Upper lobe of left lung (tissue), 6 donors: ENCODE results near the gene ITGA5. TPM values are rescaled to one million over a fixed set of nuclear protein-coding genes. Genes with fewer than 3 reads are reported as not detected.

Source experiments
- ATAC-seq, 2 donors: fragments of 200-7000 bp; cut with Tn5 transposase; one replicate each; pipeline ENCODE4 v1.9.1; 2022; ENCODE audit warnings: mild to moderate bottlenecking in 2 of 2, moderate library complexity in 2 of 2; ENCODE audit not compliant: low FRiP score in 2 of 2
- DNase-seq, 2 donors: peaks; one replicate each; pipeline ENCODE4 v3.0.0-alpha.2; 2019 to 2020
- H3K27ac ChIP-seq, 4 donors: fragments of 200-600 bp; sonication (generic); one replicate each; pipeline ENCODE4 v1.5.1; 2016 to 2019
- H3K27me3 ChIP-seq, 4 donors: fragments of 200-600 bp; sonication (generic); one replicate each; pipeline ENCODE4 v1.5.1; 2017 to 2019
- H3K36me3 ChIP-seq, 4 donors: fragments of 200-600 bp; sonication (generic); one replicate each; pipeline ENCODE4 v1.5.1; 2016 to 2019
- H3K4me1 ChIP-seq, 4 donors: fragments of 200-600 bp; sonication (generic); one replicate each; pipeline ENCODE4 v1.5.1; 2018 to 2019
- H3K4me3 ChIP-seq, 4 donors: fragments of 200-600 bp; sonication (generic); one replicate each; pipeline ENCODE4 v1.5.1; 2017 to 2019; ENCODE audit warnings: mild to moderate bottlenecking in 2 of 4, moderate library complexity in 1 of 4
- H3K9me3 ChIP-seq, 4 donors: fragments of 200-600 bp; sonication (generic); one replicate each; pipeline ENCODE4 v1.5.1; 2018 to 2019
- EP300 ChIP-seq, 4 donors: sonication (generic); formaldehyde crosslinking; IDR thresholded peaks; one replicate each; pipeline ENCODE4 v1.5.1; 2017; ENCODE audit warnings: antibody characterized with exemption in 4 of 4, control low read depth in 2 of 4
- POLR2A ChIP-seq, 4 donors: fragments of 450-650 bp; IDR thresholded peaks; one replicate each; pipeline ENCODE4 v1.5.1; 2016 to 2017; ENCODE audit warnings: antibody characterized with exemption in 4 of 4, mild to moderate bottlenecking in 2 of 4
- POLR2AphosphoS5 ChIP-seq, 2 donors: sonication (generic); formaldehyde crosslinking; IDR thresholded peaks; one replicate each; pipeline ENCODE4 v1.5.1; 2017; ENCODE audit warnings: antibody characterized with exemption in 2 of 2
- WGBS, 2 donors: methylation state at CpG; one replicate each; pipeline ENCODE4 v1.1.5; 2017 to 2018; 5-methylcytosine and 5-hydroxymethylcytosine counted together
- total RNA-seq, 6 donors: library from RNA; depleted of rRNA in 4 of 6; stranded (reverse); fragments of >200 nt in 4 of 6; gene quantifications; one replicate each; pipeline versions ENCODE4 v1.1.0 to v1.2.1, GENCODE V29; 2016 to 2021
- TF ChIP-seq, protein P1 (sequence below), 6 experiments: fragments of 450-650 bp in 4 of 6; fragments of 200-600 bp in 2 of 6; sonication (generic) in 2 of 6; IDR thresholded peaks; one replicate each; pipeline ENCODE4 v1.5.1; 2016 to 2019; ENCODE audit warnings: antibody characterized with exemption in 6 of 6
- donor health status: DM: no; HTN: no; CAD: no; lungs with moderate emphysema.
- donor health status: DM: no; HTN: yes; CAD: no; lungs with severe emphysema.

Gene ITGA5
- total RNA-seq, 6 donors from 2014 or later, result 48.3 to 146 (median 92.6) TPM

- Histone ChIP-seq H3K27me3 (no peaks in the 10 kb centered on the region), H3K36me3 (no peaks in the 10 kb centered on the region), H3K4me3 (peak overlapping the region in 1 of 4 donors; percentile 11), H3K4me1 (peaks cover 10 to 24% (median 15%) of the 10 kb centered on the region in 4 donors), H3K27ac (peak overlapping the region in 2 of 4 donors; percentile 7 to 64), H3K9me3 (no peaks in the 10 kb centered on the region)
- DNase-seq (peak in 1 of 2 donors; percentile 58), ATAC-seq (no peak)
- TF ChIP-seq EP300 (IDR thresholded peaks at IDR 0.05), result no peak
- TF ChIP-seq POLR2A (IDR thresholded peaks at IDR 0.05), result peak in 1 of 4 donors; percentile 30
- WGBS, 2 donors, result 65 to 77% methylated on average over 5 to 6 of the region's 6 CpGs
These were observed 55.4 kb downstream of the ITGA5 start for GRCh38 chr12:54363618-54364017.

DNA sequence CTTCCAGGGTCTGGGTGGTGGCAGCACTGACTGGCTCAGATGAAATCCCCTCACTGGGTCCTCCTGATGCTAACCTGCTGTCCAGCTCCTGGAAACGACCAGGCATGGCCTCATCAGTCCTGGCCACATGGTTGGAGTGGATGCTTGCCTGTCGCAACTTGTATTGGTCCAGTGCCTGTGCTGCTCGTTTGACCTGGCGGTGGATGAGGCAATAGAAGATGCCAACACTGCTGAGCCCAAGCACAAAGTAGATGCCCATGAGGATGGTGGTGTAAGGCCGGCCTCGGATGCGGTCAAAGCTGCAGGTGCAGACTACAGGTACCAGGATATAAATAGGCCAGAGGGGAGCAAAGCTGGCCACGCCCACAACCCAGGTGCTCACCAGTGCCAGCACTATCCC, 56.0 kb downstream of the ITGA5 start:
- Histone ChIP-seq H3K36me3 (no peaks in the 10 kb centered on the region), H3K4me3 (no peak overlapping the region), H3K27me3 (no peaks in the 10 kb centered on the region), H3K9me3 (no peaks in the 10 kb centered on the region), H3K4me1 (peaks cover 11 to 24% (median 17%) of the 10 kb centered on the region in 4 donors), H3K27ac (peak overlapping the region in 2 of 4 donors; percentile 7 to 64)
- no peak for DNase-seq
- no peak for ATAC-seq
- 76 to 84% methylated on average over 7 to 8 of the region's 8 CpGs for WGBS, 2 donors
- TF ChIP-seq, protein P1, sequence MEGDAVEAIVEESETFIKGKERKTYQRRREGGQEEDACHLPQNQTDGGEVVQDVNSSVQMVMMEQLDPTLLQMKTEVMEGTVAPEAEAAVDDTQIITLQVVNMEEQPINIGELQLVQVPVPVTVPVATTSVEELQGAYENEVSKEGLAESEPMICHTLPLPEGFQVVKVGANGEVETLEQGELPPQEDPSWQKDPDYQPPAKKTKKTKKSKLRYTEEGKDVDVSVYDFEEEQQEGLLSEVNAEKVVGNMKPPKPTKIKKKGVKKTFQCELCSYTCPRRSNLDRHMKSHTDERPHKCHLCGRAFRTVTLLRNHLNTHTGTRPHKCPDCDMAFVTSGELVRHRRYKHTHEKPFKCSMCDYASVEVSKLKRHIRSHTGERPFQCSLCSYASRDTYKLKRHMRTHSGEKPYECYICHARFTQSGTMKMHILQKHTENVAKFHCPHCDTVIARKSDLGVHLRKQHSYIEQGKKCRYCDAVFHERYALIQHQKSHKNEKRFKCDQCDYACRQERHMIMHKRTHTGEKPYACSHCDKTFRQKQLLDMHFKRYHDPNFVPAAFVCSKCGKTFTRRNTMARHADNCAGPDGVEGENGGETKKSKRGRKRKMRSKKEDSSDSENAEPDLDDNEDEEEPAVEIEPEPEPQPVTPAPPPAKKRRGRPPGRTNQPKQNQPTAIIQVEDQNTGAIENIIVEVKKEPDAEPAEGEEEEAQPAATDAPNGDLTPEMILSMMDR (IDR thresholded peaks at IDR 0.05), result no peak
- no peak for TF ChIP-seq POLR2A (IDR thresholded peaks at IDR 0.05)
- TF ChIP-seq EP300 (IDR thresholded peaks at IDR 0.05), result no peak
- TF ChIP-seq POLR2AphosphoS5 (IDR thresholded peaks at IDR 0.05), result no peak

- Histone ChIP-seq H3K27ac (peak overlapping the region in 2 of 4 donors; percentile 88 to 94), H3K9me3 (no peaks in the 10 kb centered on the region), H3K27me3 (no peaks in the 10 kb centered on the region), H3K4me1 (peaks cover 15 to 38% (median 34%) of the 10 kb centered on the region in 4 donors), H3K36me3 (no peaks in the 10 kb centered on the region), H3K4me3 (no peak overlapping the region)
- ATAC-seq, result no peak
- TF ChIP-seq POLR2AphosphoS5 (IDR thresholded peaks at IDR 0.05) (no peak), EP300 (IDR thresholded peaks at IDR 0.05) (no peak)
- TF ChIP-seq, protein P1 (IDR thresholded peaks at IDR 0.05), result peak in 5 of 6 experiments; percentile 49 to 80 (median 72)
- WGBS, 2 donors, result 73 to 77% methylated on average over 16 of the region's 16 CpGs
- DNase-seq, result peak in 1 of 2 donors; percentile 84
These were observed 58.2 kb downstream of the ITGA5 start for GRCh38 chr12:54360717-54361456.

- H3K36me3 ChIP-seq, result no peaks in the 10 kb centered on the region
- WGBS, 2 donors, result 55 to 57% methylated on average over 9 of the region's 9 CpGs
- H3K27ac ChIP-seq, result peak overlapping the region; percentile 65 to 94 (median 84)
- H3K27me3 ChIP-seq, result no peaks in the 10 kb centered on the region
- TF ChIP-seq EP300 (IDR thresholded peaks at IDR 0.05) (no peak), POLR2A (IDR thresholded peaks at IDR 0.05) (no peak), POLR2AphosphoS5 (IDR thresholded peaks at IDR 0.05) (no peak)
- TF ChIP-seq, protein P1 (IDR thresholded peaks at IDR 0.05), result no peak
- DNase-seq (no peak), ATAC-seq (no peak)
- H3K4me3 ChIP-seq, result peak overlapping the region; percentile 32 to 65 (median 61)
- peaks cover 15 to 41% (median 34%) of the 10 kb centered on the region in 4 donors for H3K4me1 ChIP-seq
- no peaks in the 10 kb centered on the region for H3K9me3 ChIP-seq
These were observed 59.2 kb downstream of the ITGA5 start for GRCh38 chr12:54359762-54360351.

DNA sequence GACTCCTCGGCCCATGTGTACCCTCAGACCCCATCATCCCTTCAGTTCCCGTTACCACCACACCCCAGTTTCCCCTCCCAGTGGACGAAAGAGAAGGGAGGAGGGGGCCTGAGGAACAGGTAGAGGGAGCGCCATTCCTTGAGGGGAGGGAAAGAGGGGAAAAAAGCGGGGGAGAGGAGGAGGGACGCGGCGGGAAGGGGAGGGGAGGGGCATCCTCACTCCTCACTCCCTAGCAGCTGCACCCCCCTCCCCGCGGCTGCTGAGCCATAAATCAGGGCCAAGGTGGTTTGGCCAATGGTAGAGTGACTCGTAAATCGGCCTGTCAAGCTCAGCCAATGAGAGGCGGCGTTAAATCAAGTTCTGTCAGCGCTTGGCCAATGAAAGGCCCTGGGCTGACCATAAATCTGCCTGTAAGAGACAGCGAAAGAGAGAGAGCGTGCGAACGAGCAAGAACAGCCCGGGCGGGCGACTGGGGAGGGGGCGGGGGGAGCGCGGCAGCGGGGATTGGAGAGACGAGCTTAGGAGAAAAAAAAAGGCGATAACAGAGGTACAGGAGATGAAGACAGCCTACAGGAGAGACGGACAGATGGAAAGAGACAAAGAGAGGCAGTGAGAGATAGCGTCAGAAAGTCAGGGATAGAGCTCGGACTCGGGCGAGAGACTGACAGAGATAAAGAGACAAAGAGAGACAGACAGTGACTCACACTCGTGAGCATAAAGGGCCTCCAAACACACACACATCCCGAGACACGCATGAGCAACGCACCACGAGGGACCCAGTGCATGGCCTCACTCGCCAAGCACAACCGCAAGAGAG, 59.9 kb downstream of the ITGA5 start:
- Histone ChIP-seq H3K4me1 (peaks cover 15 to 41% (median 34%) of the 10 kb centered on the region in 4 donors), H3K36me3 (no peaks in the 10 kb centered on the region), H3K4me3 (peak overlapping the region; percentile 32 to 65 (median 61)), H3K27ac (peak overlapping the region; percentile 80 to 94 (median 86)), H3K9me3 (no peaks in the 10 kb centered on the region), H3K27me3 (no peaks in the 10 kb centered on the region)
- TF ChIP-seq, protein P1 (IDR thresholded peaks at IDR 0.05), result peak in 1 of 6 experiments; percentile 29
- TF ChIP-seq POLR2AphosphoS5 (IDR thresholded peaks at IDR 0.05) (peak in 1 of 2 donors; percentile 73), POLR2A (IDR thresholded peaks at IDR 0.05) (peak in 2 of 4 donors; percentile 52 to 57), EP300 (IDR thresholded peaks at IDR 0.05) (peak in 1 of 4 donors; percentile 30)
- ATAC-seq, result peak; percentile 96 to 97
- WGBS, 2 donors, result 2% methylated on average over 37 to 40 of the region's 40 CpGs
- DNase-seq, result peak; percentile 91 to 97
